Caki2 (cell line): ENCODE results near the gene PPOX. TPM values are rescaled to one million over a fixed set of nuclear protein-coding genes. Genes with fewer than 3 reads are reported as not detected.

Experiments
- DNase-seq: peaks from one replicate; pipeline ENCODE4 v3.0.0-alpha.2; 2015; ENCODE audit warnings: low read depth
- in situ Hi-C: cut with HindIII; loops from 2 replicates; pipeline ENCODE4 v1.10.0; 2016; ENCODE audit warnings: low sequenced_read_pairs, low pct_unique_long_range_greater_than_20kb, mixed read lengths
- total RNA-seq: library from RNA; depleted of rRNA; stranded (reverse); fragments of >200 nt; shearing (Covaris generic); gene quantifications from 2 replicates; pipeline ENCODE4 v1.2.3, GENCODE V29; 2014; ENCODE audit warnings: low replicate concordance

PPOX gene
- total RNA-seq, 1 experiment from 2014 or later: 35.7 TPM

DNA sequence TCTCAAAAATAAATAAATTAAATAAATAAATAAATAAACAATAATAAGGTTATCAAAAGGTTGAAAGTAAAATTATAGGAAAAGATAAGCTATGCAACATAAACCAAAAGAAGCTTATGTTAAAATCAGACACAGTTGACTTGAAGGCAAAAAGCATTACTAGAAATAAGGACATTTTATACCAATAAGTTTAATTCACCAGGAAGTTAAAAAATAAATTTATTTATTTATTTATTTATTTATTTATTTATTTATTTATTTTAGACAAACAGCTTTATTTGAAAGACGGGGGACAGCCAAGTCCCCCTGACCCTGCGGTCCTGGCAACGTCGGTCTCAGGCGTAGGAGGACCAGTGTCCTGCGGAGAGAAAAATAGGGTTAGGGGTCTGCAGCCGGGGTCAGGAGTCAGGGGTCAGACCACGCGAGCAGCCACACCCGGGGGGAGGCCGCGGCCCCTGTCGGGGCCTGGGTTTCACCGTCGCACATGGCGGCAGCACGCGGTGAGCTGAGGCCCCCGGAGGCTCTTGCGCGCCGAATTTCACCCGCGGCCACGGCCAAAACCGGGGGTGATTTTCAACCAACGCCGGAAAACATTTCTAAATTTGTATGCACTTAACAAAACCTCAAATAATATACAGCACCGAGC, 25.3 kb upstream of the PPOX start:
- no peak for DNase-seq
- in situ Hi-C loops: no loop called here

DNA sequence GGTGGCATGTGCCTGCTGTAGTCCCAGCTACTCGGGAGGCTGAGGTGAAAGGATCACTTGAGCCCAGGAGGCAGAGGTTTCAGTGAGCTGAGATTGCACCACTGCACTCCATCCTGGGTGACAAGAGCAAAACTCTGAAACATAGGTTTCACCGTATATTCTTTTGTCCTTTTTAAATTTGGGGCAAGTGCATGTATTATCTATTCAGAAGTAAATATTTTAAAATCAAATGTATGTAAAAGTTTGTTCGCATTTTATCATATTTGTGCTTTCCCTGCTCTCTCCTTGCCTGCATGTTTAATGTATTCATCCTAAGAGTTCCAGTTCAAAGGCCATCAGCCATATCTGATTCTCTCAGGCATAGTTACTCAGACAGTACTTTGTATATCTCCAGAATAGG, 20.4 kb upstream of the PPOX start:
- in situ Hi-C loops: no loop called here

DNA sequence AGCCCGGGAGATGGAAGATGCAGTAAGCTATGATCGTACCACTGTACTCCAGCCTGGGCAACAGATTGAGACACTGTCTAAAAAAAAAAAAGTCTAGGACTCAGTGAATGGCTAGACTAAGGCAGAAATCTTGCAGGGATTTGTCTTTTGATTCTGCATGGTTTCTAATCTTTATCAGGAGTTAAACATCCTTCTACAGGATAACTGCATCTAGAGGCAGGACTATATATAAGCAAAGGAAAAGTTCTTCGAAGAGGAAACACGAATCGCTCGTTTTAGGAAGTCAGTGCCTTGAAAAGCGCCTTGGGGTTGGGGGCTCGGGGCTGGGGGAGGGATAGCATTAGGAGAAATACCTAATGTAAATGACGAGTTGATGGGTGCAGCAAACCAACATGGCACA, 13.1 kb upstream of the PPOX start:
- in situ Hi-C loops: no loop called here
- no peak for DNase-seq

More for the DNA sequence above, 20.4 kb upstream of the PPOX start:
- DNase-seq: no peak

DNA sequence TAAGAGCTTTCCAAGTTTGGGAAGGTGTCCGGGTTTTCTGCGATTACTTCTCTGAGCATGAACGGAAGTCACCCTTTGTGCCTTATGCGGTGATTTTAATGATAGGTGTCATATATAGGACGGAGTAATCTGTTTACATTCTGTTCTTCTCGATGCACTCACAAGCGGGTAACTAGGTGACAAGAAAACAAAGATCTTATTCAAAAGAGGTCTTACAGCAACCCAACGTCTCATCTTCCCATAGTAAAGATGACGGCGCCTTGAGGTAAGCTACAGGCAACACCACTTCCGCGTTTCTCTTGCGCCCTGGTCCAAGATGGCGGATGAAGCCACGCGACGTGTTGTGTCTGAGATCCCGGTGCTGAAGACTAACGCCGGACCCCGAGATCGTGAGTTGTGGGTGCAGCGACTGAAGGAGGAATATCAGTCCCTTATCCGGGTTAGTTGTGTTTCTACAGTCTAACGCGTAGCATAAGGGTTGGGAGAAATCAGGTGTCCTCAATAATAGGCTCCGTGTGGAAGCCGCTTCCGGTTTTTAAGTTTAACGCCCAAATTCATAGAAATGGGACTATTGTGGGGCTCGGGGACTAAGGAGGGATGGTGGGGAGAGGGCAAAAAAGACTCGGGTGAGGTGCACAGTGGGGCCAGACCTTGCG, 12.4 kb upstream of the PPOX start, which contains the start of gene UFC1:
Gene UFC1 (plus strand): TSS at position 297 of the 656 bp plus-strand sequence. CDS start 20 bp downstream, at position 317.
- in situ Hi-C loops: no loop called here
- peak; percentile 88 for DNase-seq

DNA sequence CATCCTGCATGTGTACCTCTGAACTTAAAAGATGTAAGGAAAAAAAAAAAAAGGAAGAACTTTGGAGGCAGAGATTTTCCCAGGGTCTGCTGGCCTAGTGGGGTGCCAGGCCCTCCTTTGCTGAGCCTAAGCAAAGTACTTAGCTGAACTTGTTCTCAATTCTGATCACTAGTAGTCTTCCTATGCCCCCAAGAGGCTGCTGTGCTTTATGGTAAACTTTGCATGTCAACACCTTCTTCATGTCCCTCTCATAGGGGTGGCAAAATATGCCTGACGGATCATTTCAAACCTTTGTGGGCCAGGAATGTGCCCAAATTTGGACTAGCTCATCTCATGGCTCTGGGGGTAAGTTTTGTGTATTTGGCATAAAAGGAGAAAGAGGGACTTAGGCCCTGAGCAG, 8.4 kb upstream of the PPOX start:
- DNase-seq: no peak
- in situ Hi-C loops: no loop called here

DNA sequence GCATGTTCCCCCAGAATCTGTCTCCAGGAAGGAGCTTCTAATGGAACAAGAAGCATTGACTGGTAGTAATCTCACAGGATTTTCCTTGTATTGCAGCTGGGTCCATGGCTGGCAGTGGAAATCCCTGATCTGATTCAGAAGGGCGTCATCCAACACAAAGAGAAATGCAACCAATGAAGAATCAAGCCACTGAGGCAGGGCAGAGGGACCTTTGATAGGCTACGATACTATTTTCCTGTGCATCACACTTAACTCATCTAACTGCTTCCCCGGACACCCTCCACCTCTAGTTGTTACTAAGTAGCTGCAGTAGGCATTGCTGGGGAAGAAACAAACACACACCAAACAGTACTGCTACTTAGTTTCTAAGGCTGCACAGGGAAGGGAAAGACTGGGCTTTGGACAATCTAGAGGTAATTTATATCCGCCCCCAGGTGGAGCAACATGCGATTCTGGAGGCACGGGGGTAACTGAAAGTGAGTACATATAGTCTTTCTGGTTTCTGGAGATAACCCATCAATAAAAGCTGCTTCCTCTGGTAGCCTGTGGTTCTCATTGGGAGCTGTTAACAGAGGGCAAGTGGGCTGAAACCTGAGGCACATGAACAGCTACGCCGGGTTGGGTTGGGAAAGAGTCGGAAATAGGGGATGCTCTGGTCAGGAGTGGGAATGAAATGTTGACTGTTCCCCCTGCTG, 7.8 kb upstream of the PPOX start:
- no peak for DNase-seq
- in situ Hi-C loops: no loop called here

DNA sequence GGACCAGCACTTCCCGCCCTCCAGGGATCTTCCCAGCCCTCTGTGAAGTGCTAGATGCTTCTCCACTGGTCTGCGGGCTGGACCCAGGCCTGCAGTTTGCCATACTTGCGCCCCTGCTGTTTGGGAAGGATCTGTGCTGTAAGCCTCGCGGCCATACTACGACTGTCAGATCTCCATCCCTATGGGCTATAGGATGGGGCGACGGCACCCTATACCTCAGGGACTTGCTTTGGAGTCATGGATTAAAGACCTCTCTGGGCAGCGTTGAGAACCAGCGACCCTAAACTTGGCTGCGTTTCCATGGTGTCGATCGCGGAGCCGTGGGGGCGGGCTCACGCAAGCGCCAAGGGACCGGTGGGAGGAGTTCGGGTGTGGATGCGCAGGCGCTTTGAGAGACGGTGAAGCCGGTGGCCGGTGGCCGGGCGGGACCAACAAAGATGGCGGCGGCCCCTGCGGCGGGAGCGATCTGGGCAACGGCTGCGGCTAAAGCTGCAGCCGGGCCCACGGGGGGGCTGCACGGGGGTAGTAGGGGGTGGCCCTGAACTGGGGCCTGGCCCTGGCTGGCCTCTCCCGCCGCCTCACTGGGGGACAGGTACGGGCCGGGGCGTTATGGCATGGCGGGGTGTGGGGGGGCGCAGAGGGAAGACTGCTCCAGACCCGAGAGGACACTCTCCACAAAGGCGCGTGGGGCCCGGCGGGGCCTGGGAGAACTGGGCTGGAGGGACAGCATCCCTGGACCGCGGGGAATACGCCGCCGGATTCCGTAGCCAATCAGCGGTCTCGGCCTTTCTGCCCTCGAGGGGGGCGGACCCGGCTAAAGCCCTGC, 6.9 kb upstream of the PPOX start, which contains the start of gene USP21:
Gene USP21 (plus strand): TSS at position 414 of the 826 bp plus-strand sequence. CDS start 1,141 bp downstream, outside the sequence.
- DNase-seq: peak; percentile 82
- in situ Hi-C loops: no loop called here

DNA sequence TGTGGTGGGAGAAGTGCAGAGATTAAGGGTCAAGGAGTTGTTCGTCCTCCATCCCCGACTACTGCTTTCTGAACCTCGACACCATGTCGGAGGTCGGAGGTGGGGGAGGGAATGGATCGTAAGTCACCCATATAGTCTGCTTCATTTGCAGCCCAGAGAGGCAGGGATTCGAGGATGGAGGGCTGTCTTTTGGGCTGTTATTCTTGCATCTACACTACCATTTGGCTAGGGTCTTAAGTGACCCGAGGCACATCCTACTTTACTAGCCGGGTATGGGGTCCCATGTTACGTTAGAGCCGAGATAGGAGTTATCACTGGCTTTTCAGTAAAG, 6.3 kb upstream of the PPOX start:
- no peak for DNase-seq
- in situ Hi-C loops: no loop called here

DNA sequence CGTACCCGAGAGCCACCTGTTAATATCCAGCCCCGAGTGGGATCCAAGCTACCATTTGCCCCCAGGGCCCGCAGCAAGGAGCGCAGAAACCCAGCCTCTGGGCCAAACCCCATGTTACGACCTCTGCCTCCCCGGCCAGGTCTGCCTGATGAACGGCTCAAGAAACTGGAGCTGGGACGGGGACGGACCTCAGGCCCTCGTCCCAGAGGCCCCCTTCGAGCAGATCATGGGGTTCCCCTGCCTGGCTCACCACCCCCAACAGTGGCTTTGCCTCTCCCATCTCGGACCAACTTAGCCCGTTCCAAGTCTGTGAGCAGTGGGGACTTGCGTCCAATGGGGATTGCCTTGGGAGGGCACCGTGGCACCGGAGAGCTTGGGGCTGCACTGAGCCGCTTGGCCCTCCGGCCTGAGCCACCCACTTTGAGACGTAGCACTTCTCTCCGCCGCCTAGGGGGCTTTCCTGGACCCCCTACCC, 5.5 kb upstream of the PPOX start:
- in situ Hi-C loops: no loop called here
- DNase-seq: no peak

DNA sequence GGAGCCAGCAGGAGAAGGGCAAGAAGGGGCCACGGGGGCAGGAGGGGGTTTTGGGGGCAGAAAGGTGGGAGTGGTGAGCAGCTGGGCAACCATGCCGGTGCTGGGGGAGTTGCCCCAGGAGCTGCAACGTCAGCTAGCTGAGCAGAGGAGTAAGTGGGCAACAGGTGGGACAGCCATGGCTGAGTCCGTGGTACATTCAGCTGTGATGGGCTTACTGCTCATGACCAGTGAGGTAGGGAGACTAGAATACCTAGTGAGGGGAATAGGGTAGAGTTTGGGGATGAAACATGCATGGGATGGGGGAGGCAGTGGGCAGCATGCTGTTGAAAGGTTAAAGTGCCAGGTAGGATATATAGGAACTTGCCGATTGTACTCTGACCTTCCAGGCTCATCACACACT, 4.6 kb upstream of the PPOX start:
- DNase-seq: no peak
- in situ Hi-C loops: no loop called here

DNA sequence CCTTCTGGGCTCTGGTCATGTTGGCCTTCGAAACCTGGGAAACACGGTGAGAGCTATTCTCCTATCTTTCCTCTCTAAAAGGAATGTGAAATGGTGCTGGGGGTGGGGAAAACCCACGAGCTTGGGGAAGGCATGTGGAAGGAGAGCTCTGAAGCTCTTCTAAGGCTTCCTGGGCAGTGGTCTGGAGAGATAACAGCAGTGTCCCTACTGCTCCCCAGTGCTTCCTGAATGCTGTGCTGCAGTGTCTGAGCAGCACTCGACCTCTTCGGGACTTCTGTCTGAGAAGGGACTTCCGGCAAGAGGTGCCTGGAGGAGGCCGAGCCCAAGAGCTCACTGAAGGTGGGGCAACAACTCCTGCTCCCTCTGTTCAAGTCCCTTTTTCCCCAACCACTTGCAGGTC, 4.2 kb upstream of the PPOX start:
- DNase-seq: no peak
- in situ Hi-C loops: no loop called here

DNA sequence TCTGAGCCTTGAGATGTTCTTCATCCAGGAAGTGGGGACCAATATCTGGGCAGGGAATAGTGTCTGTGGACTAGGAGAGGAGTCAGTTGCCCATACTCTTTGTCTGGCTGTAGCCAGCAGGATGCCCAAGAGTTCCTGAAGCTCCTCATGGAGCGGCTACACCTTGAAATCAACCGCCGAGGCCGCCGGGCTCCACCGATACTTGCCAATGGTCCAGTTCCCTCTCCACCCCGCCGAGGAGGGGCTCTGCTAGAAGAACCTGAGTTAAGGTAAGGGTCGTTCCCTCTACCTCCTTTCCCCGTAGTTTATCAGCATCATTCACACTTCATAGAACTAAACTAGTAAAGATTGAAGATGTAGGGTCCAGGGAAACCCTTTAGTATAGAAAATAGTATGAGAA, 3.4 kb upstream of the PPOX start:
- in situ Hi-C loops: no loop called here
- no peak for DNase-seq

DNA sequence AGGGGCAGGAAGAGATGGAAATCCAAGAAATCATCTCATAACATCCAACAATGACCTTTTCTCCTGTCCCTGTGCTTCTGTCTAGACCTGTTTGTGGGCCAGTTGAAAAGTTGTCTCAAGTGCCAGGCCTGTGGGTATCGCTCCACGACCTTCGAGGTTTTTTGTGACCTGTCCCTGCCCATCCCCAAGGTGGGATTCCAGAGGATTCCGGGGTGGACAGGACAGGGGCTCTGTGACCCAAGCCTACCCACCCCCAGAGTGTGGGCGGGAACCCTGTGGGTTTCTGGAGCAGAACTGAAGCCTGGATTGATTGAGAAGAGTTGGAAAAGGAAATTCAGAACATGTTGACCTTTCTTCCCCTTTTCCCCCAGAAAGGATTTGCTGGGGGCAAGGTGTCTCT, 2.4 kb upstream of the PPOX start:
- in situ Hi-C loops: no loop called here
- DNase-seq: no peak

DNA sequence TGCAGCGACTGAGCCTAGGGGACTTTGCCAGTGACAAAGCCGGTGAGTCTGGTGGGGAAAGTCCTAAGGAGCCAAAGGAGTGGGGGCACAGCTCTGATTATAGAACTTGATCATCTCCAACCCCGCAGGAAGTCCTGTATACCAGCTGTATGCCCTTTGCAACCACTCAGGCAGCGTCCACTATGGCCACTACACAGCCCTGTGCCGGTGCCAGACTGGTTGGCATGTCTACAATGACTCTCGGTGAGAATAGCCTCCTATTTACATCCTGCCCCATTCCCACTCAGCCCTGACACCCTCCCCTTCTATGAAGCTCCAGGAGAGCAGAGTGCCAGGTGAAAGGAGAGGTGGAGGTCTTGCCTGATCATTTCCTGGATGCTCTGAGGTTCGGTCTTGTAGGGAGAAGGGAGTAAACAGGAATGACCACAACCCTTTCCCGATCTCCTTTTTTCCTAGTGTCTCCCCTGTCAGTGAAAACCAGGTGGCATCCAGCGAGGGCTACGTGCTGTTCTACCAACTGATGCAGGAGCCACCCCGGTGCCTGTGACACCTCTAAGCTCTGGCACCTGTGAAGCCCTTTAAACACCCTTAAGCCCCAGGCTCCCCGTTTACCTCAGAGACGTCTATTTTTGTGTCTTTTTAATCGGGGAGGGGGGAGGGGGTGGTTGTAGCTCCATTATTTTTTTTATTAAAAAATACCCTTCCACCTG, 1.2 kb upstream of the PPOX start:
- DNase-seq: no peak
- in situ Hi-C loops: no loop called here

DNA sequence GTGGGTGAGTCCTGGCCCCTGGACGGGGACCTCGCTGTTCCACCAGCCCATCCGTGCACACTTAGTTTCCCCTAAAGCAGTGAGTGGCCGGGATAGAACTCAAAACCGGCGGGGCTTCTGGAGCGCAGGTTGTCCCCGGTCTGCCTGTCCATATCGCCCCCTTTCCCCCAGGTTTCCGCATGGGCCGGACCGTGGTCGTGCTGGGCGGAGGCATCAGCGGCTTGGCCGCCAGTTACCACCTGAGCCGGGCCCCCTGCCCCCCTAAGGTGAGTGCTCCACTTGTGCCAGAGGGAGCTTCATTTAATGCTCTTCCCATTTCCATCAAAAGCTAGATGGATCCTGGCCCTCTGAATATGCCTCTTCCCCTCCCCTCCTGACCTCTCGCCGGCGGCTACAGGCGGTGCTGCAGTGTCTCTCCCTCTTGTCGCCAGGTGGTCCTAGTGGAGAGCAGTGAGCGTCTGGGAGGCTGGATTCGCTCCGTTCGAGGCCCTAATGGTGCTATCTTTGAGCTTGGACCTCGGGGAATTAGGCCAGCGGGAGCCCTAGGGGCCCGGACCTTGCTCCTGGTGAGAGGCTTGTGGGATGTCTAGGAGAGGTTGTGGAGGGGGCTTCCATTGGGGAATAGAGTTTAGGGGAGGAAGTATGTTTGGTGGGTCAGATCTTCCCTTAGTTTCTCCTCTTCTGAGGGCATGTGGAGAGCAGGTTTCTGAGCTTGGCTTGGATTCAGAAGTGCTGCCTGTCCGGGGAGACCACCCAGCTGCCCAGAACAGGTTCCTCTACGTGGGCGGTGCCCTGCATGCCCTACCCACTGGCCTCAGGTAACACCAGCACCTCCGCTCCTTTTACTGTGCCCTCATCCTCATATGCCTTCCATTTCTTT, 683 bp downstream of the PPOX start:
- DNase-seq: peak; percentile 15
- in situ Hi-C loops: no loop called here

DNA sequence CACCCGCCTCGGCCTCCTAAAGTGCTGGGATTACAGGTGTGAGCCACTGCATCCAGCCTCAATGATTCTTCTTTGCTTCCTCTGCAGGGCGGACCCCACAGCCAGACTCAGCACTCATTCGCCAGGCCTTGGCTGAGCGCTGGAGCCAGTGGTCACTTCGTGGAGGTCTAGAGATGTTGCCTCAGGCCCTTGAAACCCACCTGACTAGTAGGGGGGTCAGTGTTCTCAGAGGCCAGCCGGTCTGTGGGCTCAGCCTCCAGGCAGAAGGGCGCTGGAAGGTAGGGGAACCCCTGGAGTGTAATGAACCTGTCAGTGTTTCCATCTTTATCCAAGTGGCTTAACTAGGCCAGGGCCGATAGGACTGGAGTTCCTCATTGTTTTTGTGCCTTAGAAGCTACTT, 2.7 kb downstream of the PPOX start:
- DNase-seq: no peak
- in situ Hi-C loops: no loop called here

DNA sequence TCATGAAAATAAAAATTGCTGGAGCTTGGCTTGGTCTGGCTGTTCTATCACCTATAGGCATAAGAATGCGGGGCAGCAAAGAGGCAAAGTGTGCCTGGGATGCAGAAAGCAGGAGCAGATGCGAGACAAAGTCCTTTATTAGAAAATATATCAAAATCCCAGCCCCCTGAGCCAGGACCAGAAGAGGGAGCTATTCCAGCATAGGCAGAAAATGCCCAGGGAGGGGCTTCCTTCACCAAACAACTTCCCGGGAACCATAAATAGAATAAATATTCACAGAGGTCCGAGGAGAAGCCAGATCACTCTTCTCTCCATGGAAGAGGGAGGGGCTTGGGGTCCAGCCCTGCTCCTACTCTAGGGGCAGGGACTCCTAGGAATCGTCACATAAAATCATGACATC, 5.0 kb downstream of the PPOX start:
- in situ Hi-C loops: no loop called here
- DNase-seq: no peak
